Measurements from ENCODE around the gene ALDH1A1.

The ALDH1A1 gene

GRCh38 chr9:72923077-72923476 is 29.8 kb downstream of the ALDH1A1 start:
- no peak for TF ChIP-seq CTCF (IDR thresholded peaks at IDR 0.05; ENCODE audit: low read depth, low read length, missing control alignments)
- DNase-seq (ENCODE audit: low read depth): no peak
- H3K4me3 ChIP-seq (ENCODE audit: low read depth, low read length): no peak overlapping the region

GRCh38 chr9:72921888-72922654 is 30.8 kb downstream of the ALDH1A1 start:
- no peak for DNase-seq (ENCODE audit: low read depth)
- TF ChIP-seq CTCF (IDR thresholded peaks at IDR 0.05; ENCODE audit: low read depth, low read length, missing control alignments): no peak

GRCh38 chr9:72919246-72919945 is 33.5 kb downstream of the ALDH1A1 start:
- TF ChIP-seq CTCF (IDR thresholded peaks at IDR 0.05; ENCODE audit: low read depth, low read length, missing control alignments): no peak
- no peak for DNase-seq (ENCODE audit: low read depth)
- no peak overlapping the region for H3K4me3 ChIP-seq (ENCODE audit: low read depth, low read length)

More at GRCh38 chr9:72921888-72922654, 30.8 kb downstream of the ALDH1A1 start:
- no peak overlapping the region for H3K4me3 ChIP-seq (ENCODE audit: low read depth, low read length)

GRCh38 chr9:72917892-72918509 is 34.9 kb downstream of the ALDH1A1 start:
- no peak for DNase-seq (ENCODE audit: low read depth)
- TF ChIP-seq CTCF (IDR thresholded peaks at IDR 0.05; ENCODE audit: low read depth, low read length, missing control alignments): no peak
- H3K4me3 ChIP-seq (ENCODE audit: low read depth, low read length): no peak overlapping the region

- TF ChIP-seq CTCF (IDR thresholded peaks at IDR 0.05; ENCODE audit: low read depth, low read length, missing control alignments): no peak
- H3K4me3 ChIP-seq (ENCODE audit: low read depth, low read length): no peak overlapping the region
- DNase-seq (ENCODE audit: low read depth): no peak
These were observed 37.2 kb downstream of the ALDH1A1 start for GRCh38 chr9:72915659-72916058.

GRCh38 chr9:72914750-72915149 is 38.1 kb downstream of the ALDH1A1 start:
- no peak for TF ChIP-seq CTCF (IDR thresholded peaks at IDR 0.05; ENCODE audit: low read depth, low read length, missing control alignments)
- no peak for DNase-seq (ENCODE audit: low read depth)

More at GRCh38 chr9:72914750-72915149, 38.1 kb downstream of the ALDH1A1 start:
- H3K4me3 ChIP-seq (ENCODE audit: low read depth, low read length): no peak overlapping the region

Measured in GM12864 (cell line).